ENCODE data around the gene EYS.

Gene EYS

DNA sequence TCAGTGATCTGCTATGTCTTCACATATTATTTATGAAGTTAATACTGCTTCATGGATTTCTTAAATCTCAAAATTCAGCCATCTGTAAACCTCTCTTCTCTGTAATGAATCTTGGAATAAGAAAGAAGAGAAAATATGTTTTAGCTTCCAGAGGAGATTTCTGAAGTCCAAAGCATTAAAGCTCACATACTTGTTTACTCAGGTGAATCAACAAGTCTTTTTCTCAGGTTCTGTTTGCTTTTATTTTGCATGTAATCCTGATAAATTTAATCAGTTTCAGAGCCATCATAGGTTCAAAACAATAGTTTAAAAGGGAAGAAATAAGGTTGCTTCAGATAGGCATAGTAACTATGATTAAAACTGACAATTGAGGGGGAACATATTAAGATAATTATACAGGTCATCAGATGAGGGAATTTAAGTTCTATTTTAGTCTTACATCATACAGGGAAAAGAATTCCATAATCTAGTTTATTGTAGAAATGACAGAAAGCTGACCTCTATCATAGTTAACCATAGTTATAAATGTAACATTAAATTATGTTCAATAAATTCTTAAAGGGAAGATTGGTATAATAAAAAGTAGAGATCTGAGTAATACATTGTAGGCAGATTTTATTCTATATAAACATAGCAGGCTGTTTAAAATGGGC lies 716.2 kb downstream of the EYS start:
- peak; percentile 89 for TF ChIP-seq ISL1 (CRISPR knock-in tag; IDR thresholded peaks at IDR 0.05)
- TF ChIP-seq CSDC2 (CRISPR knock-in tag; IDR thresholded peaks at IDR 0.05) = no peak
- no peak for TF ChIP-seq ZNF565 (CRISPR knock-in tag; conservative IDR thresholded peaks at IDR 0.05; ENCODE audit: low read depth)
- peak; percentile 55; the same call in 1 of the 2 replicates for TF ChIP-seq CREB5 (CRISPR knock-in tag; IDR thresholded peaks at IDR 0.05; ENCODE audit: low read depth)
- no peak for TF ChIP-seq OSR1 (CRISPR knock-in tag; IDR thresholded peaks at IDR 0.05)
- ATAC-seq = no peak

DNA sequence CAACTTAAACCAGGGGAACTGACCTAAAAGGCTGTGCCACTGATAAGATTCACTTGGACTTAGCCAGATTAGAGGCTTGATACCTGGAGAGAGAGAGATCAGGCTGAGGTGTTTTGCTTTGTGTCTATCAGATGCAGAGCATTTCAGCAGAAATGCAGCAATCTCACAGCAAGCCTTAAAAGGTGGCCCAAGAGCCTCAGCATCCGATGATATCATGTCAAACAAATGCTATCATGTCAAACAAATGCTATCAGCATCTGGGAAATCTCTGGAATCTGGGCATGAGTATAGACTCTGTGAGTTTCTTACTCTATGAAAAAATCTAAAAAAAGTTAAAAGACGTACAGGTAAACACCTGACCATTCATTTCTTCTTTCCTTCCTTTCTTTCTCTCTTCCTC lies 718.9 kb downstream of the EYS start:
- TF ChIP-seq ISL1 (CRISPR knock-in tag; IDR thresholded peaks at IDR 0.05) = peak; percentile 54
- TF ChIP-seq TCF4 (CRISPR knock-in tag; IDR thresholded peaks at IDR 0.05; ENCODE audit: borderline replicate concordance) = no peak
- TF ChIP-seq CREB5 (CRISPR knock-in tag; IDR thresholded peaks at IDR 0.05; ENCODE audit: low read depth) = 0 out of 2 replicates have a peak, but pooled peaks have one; percentile 29
- no peak for TF ChIP-seq ZNF8 (CRISPR knock-in tag; IDR thresholded peaks at IDR 0.05)
- no peak for ATAC-seq

GRCh38 chr6:64987066-64987465 lies 720.0 kb downstream of the EYS start:
- no peak for TF ChIP-seq ESRRG (CRISPR knock-in tag; IDR thresholded peaks at IDR 0.05)
- no peak for TF ChIP-seq PATZ1 (CRISPR knock-in tag; IDR thresholded peaks at IDR 0.05; ENCODE audit: borderline replicate concordance)
- TF ChIP-seq ZC3H10 (CRISPR knock-in tag; IDR thresholded peaks at IDR 0.05) = no peak
- no peak for TF ChIP-seq SNAI2 (CRISPR knock-in tag; IDR thresholded peaks at IDR 0.05)
- TF ChIP-seq BACH2 (CRISPR knock-in tag; IDR thresholded peaks at IDR 0.05; ENCODE audit: borderline replicate concordance) = no peak
- TF ChIP-seq ZFP30 (CRISPR knock-in tag; IDR thresholded peaks at IDR 0.05) = no peak
- no peak for TF ChIP-seq ZNF70 (CRISPR knock-in tag; IDR thresholded peaks at IDR 0.05)
- no peak for TF ChIP-seq ISL1 (CRISPR knock-in tag; IDR thresholded peaks at IDR 0.05)
- TF ChIP-seq GLIS3 (CRISPR knock-in tag; IDR thresholded peaks at IDR 0.05) = no peak
- no peak for TF ChIP-seq POU6F1 (CRISPR knock-in tag; IDR thresholded peaks at IDR 0.05; ENCODE audit: borderline replicate concordance, low read depth)
- TF ChIP-seq, protein P1, sequence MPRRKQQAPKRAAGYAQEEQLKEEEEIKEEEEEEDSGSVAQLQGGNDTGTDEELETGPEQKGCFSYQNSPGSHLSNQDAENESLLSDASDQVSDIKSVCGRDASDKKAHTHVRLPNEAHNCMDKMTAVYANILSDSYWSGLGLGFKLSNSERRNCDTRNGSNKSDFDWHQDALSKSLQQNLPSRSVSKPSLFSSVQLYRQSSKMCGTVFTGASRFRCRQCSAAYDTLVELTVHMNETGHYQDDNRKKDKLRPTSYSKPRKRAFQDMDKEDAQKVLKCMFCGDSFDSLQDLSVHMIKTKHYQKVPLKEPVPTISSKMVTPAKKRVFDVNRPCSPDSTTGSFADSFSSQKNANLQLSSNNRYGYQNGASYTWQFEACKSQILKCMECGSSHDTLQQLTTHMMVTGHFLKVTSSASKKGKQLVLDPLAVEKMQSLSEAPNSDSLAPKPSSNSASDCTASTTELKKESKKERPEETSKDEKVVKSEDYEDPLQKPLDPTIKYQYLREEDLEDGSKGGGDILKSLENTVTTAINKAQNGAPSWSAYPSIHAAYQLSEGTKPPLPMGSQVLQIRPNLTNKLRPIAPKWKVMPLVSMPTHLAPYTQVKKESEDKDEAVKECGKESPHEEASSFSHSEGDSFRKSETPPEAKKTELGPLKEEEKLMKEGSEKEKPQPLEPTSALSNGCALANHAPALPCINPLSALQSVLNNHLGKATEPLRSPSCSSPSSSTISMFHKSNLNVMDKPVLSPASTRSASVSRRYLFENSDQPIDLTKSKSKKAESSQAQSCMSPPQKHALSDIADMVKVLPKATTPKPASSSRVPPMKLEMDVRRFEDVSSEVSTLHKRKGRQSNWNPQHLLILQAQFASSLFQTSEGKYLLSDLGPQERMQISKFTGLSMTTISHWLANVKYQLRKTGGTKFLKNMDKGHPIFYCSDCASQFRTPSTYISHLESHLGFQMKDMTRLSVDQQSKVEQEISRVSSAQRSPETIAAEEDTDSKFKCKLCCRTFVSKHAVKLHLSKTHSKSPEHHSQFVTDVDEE (CRISPR knock-in tag; IDR thresholded peaks at IDR 0.05) = no peak
- TF ChIP-seq CSRNP3 (CRISPR knock-in tag; IDR thresholded peaks at IDR 0.05) = no peak
- no peak for TF ChIP-seq ZNF8 (CRISPR knock-in tag; IDR thresholded peaks at IDR 0.05)
- no peak for TF ChIP-seq TOX (CRISPR knock-in tag; IDR thresholded peaks at IDR 0.05; ENCODE audit: borderline replicate concordance)
- no peak for TF ChIP-seq TCF4 (CRISPR knock-in tag; IDR thresholded peaks at IDR 0.05; ENCODE audit: borderline replicate concordance)
- no peak for TF ChIP-seq CSDC2 (CRISPR knock-in tag; IDR thresholded peaks at IDR 0.05)
- no peak for TF ChIP-seq ZNF565 (CRISPR knock-in tag; conservative IDR thresholded peaks at IDR 0.05; ENCODE audit: low read depth)
- TF ChIP-seq ZFP3 (CRISPR knock-in tag; IDR thresholded peaks at IDR 0.05) = no peak
- TF ChIP-seq OSR1 (CRISPR knock-in tag; IDR thresholded peaks at IDR 0.05) = no peak
- no peak for TF ChIP-seq PPARA (CRISPR knock-in tag; IDR thresholded peaks at IDR 0.05; ENCODE audit: borderline replicate concordance)
- no peak for ATAC-seq

Data from SK-N-SH treated with all-trans-retinoic acid at 6 μM for 48 hours (cell line).